K562 (cell line): Measurements from ENCODE around the gene MRPS5. TPM values are rescaled to one million over a fixed set of nuclear protein-coding genes. Genes with fewer than 3 reads are reported as not detected.

Experiments used
- ATAC-seq: fragments of 200-7000 bp; cut with Tn5 transposase; 3 replicates; pipeline ENCODE4 v1.9.1; 2020; ENCODE audit warnings: moderate library complexity
- BruUV-seq: library from RNA; stranded (reverse); fragments of 400-500 nt; replicated peaks from 2 replicates; lab custom pipeline; 2021; lab: Mats Ljungman, UMichigan
- CTCF ChIA-PET: fragments of 300-600 bp; formaldehyde crosslinking; extraction: SDS; loops from one replicate; lab custom pipeline; 2021; ENCODE audit warnings: low intra/inter-chr PET ratio; lab: Yijun Ruan, JAX
- POLR2A ChIA-PET: fragments of 300-600, 350-650 bp; sonication (Branson Sonifier 250); formaldehyde crosslinking; extraction: SDS; loops from one replicate; lab custom pipeline; 2021; ENCODE audit warnings: antibody characterized with exemption, inconsistent platforms; lab: Yijun Ruan, JAX
- DNase-seq, 4 experiments: peaks; one replicate each; pipeline versions ENCODE4 v3.0.0 to v3.0.0-alpha.2; 2011 to 2018; ENCODE audit warnings: low spot score in 3 of 4, mixed read lengths in 3 of 4; ENCODE audit errors: extremely low read depth in 1 of 4
- FAIRE-seq: peaks from 2 replicates; lab custom pipeline; 2011; peaks lifted over from hg19 to GRCh38; lab: Jason Lieb, UNC
- H2AFZ ChIP-seq: 2 replicates; pipeline ENCODE4 v1.6.0; 2011; ENCODE audit warnings: low read depth, low read length, control low read depth, inconsistent platforms
- H3K27ac ChIP-seq: fragments of 200-600 bp; 3 replicates; pipeline ENCODE4 v1.8.0; 2011; ENCODE audit warnings: low read depth, mild to moderate bottlenecking, control low read depth, inconsistent platforms, low read length, moderate library complexity, mixed read lengths; ENCODE audit errors: extremely low read depth
- H3K27me3 ChIP-seq, 2 experiments: fragments of 300-600 bp in 1 of 2; 2 replicates in 1 of 2; 3 replicates in 1 of 2; pipeline versions ENCODE4 v1.6.0 to v1.8.0; 2011; ENCODE audit warnings: inconsistent platforms in 2 of 2, low read length in 2 of 2, mild to moderate bottlenecking in 1 of 2, mixed read lengths in 1 of 2, moderate library complexity in 1 of 2; ENCODE audit not compliant: control insufficient read depth in 2 of 2, insufficient read depth in 2 of 2
- H3K36me3 ChIP-seq: fragments of 300-600 bp; 3 replicates; pipeline ENCODE4 v1.8.0; 2011; ENCODE audit warnings: mild to moderate bottlenecking, low read length, inconsistent platforms; ENCODE audit not compliant: control insufficient read depth, insufficient read depth
- H3K4me1 ChIP-seq, 2 experiments: fragments of 200-600 bp in 1 of 2; replicated peaks in 1 of 2; 2 replicates in 1 of 2; 3 replicates in 1 of 2; pipeline versions ENCODE4 v1.5.1 to v1.8.0; 2011; ENCODE audit warnings: inconsistent platforms in 2 of 2, low read length in 2 of 2, mild to moderate bottlenecking in 1 of 2, mixed read lengths in 1 of 2, moderate library complexity in 1 of 2; ENCODE audit not compliant: control insufficient read depth in 2 of 2, insufficient read depth in 2 of 2
- H3K4me2 ChIP-seq: 2 replicates; pipeline ENCODE4 v1.6.1; 2011; ENCODE audit warnings: low read length, control low read depth, inconsistent platforms, mixed read lengths; ENCODE audit not compliant: insufficient read depth
- H3K4me3 ChIP-seq: fragments of 200-600 bp; sonication (generic), shearing (Covaris generic); 2 replicates; pipeline ENCODE4 v1.5.1; 2016; ENCODE audit warnings: control low read depth, inconsistent platforms
- H3K79me2 ChIP-seq: fragments of 200-600 bp; 3 replicates; pipeline ENCODE4 v1.8.0; 2011; ENCODE audit warnings: low read length, inconsistent platforms; ENCODE audit not compliant: control insufficient read depth, insufficient read depth
- H3K9ac ChIP-seq, 2 experiments: 2 replicates each; pipeline versions ENCODE4 v1.6.0 to v1.6.1; 2011; ENCODE audit warnings: low read depth in 2 of 2, low read length in 2 of 2, control low read depth in 1 of 2, inconsistent platforms in 1 of 2, mild to moderate bottlenecking in 1 of 2, mixed read lengths in 1 of 2; ENCODE audit not compliant: insufficient read depth in 1 of 2
- H3K9me1 ChIP-seq: one replicate; pipeline ENCODE4 v1.6.0; 2011; ENCODE audit warnings: inconsistent platforms, mild to moderate bottlenecking, low read length, moderate library complexity; ENCODE audit not compliant: control insufficient read depth, insufficient read depth
- H3K9me3 ChIP-seq: replicated peaks from 2 replicates; pipeline ENCODE4 v1.5.1; 2011; ENCODE audit warnings: low read depth, low read length, inconsistent platforms; ENCODE audit not compliant: control insufficient read depth, insufficient read depth
- H4K20me1 ChIP-seq: replicated peaks from 2 replicates; pipeline ENCODE4 v1.6.1; 2011; ENCODE audit warnings: low read length, inconsistent platforms, mixed read lengths; ENCODE audit not compliant: control insufficient read depth, insufficient read depth
- CBFA2T2 ChIP-seq: fragments of 450-650 bp; conservative IDR thresholded peaks from 2 replicates; pipeline ENCODE4 v1.6.1; 2017; ENCODE audit warnings: mild to moderate bottlenecking
- CBX3 ChIP-seq, 2 experiments: IDR thresholded peaks; 1 replicate in 1 of 2; 2 replicates in 1 of 2; pipeline ENCODE4 v1.6.1; 2012; ENCODE audit warnings: inconsistent platforms in 2 of 2, low read length in 2 of 2, borderline replicate concordance in 1 of 2, control low read depth in 1 of 2
- CREM ChIP-seq: IDR thresholded peaks from 2 replicates; pipeline ENCODE4 v1.6.1; 2014; ENCODE audit warnings: antibody characterized with exemption, low read depth
- CTCF ChIP-seq, 3 experiments: IDR thresholded peaks in 2 of 3; conservative IDR thresholded peaks in 1 of 3; 2 replicates each; pipeline ENCODE4 v1.5.1; 2011 to 2012; ENCODE audit warnings: low read length in 3 of 3, mild to moderate bottlenecking in 3 of 3, control low read depth in 2 of 3, improper control_type of control experiment in 1 of 3, inconsistent platforms in 1 of 3, low read depth in 1 of 3, mixed read lengths in 1 of 3, moderate library complexity in 1 of 3; ENCODE audit not compliant: insufficient read depth in 2 of 3
- RAD21 ChIP-seq, 2 experiments: fragments of 250-450 bp in 1 of 2; fragments of 450-650 bp in 1 of 2; sonication (Bioruptor Pico) in 1 of 2; formaldehyde crosslinking in 1 of 2; IDR thresholded peaks in 1 of 2; conservative IDR thresholded peaks in 1 of 2; 2 replicates each; pipeline versions ENCODE4 v1.4.0 to v1.8.0; 2020 to 2022; ENCODE audit warnings: mild to moderate bottlenecking in 2 of 2, moderate library complexity in 1 of 2
- SMAD2 ChIP-seq: fragments of 150-350 bp; IDR thresholded peaks from 2 replicates; pipeline ENCODE4 v1.6.1; 2014; ENCODE audit warnings: low read depth, mild to moderate bottlenecking, low read length
- SMC3 ChIP-seq: conservative IDR thresholded peaks from 2 replicates; pipeline ENCODE4 v1.6.1; 2011; ENCODE audit warnings: low read depth, low read length, improper control_type of control experiment; ENCODE audit not compliant: insufficient read depth
- TBP ChIP-seq: optimal IDR thresholded peaks from 2 replicates; pipeline ENCODE3; 2011; ENCODE audit warnings: low read depth, low read length, improper control_type of control experiment
- ZNF57 ChIP-seq: fragments of 450-650 bp; formaldehyde crosslinking; IDR thresholded peaks from 2 replicates; pipeline ENCODE4 v1.4.0; 2020; ENCODE audit warnings: mild to moderate bottlenecking, moderate library complexity
- ZNF79 ChIP-seq: fragments of 250-450 bp; sonication (Bioruptor Pico); IDR thresholded peaks from 2 replicates; pipeline ENCODE4 v1.4.0; 2020; ENCODE audit warnings: low read depth, mild to moderate bottlenecking, moderate library complexity
- WGBS: fragments of 100-300 bp; shearing (Covaris generic); methylation state at CpG from one replicate; pipeline ENCODE4 v1.1.6; 2016; ENCODE audit warnings: low coverage, mixed read lengths; ENCODE audit not compliant: insufficient coverage; ENCODE audit errors: missing lambda C conversion rate; 5-methylcytosine and 5-hydroxymethylcytosine counted together
- in situ Hi-C: fragments of 300-500 bp; cut with MboI; formaldehyde crosslinking; loops from 4 replicates; pipeline ENCODE4 v1.15.0; 2018; ENCODE audit warnings: inconsistent platforms, mixed read lengths
- intact Hi-C: fragments of 100-400 bp; cut with micrococcal nuclease; formaldehyde crosslinking; loops from 2 replicates; pipeline ENCODE4 v1.14.2; 2022
- polyA plus RNA-seq, 8 experiments: library from polyadenylated mRNA; depleted of rRNA in 4 of 8; stranded (reverse) in 5 of 8; unstranded in 3 of 8; fragments of >200 nt; fragmentation: Nextera tagmentation in 2 of 8; fragmentation: Illumina TruSeq in 1 of 8; extraction: Ambion mirVana in 2 of 8; extraction: Trizol in 1 of 8; gene quantifications; 2 replicates each; pipeline versions ENCODE4 v1.2.1 to v1.2.3, GENCODE V29; 2011 to 2014; ENCODE audit warnings: inconsistent platforms in 1 of 8, missing spikeins in 1 of 8
- total RNA-seq, 7 experiments: library from RNA; depleted of rRNA in 6 of 7; stranded (reverse); fragments of >200 nt in 6 of 7; fragmentation: Illumina TruSeq in 2 of 7; extraction: Trizol in 2 of 7; gene quantifications; 2 replicates each; pipeline versions ENCODE4 v1.2.1 to v1.2.3, GENCODE V29; 2011 to 2021; ENCODE audit warnings: low replicate concordance in 1 of 7
- TF ChIP-seq, protein P1 (sequence below), 2 experiments: fragments of 200-800 bp in 1 of 2; sonication (Bioruptor generic) in 1 of 2; sonication (generic) in 1 of 2; formaldehyde crosslinking in 1 of 2; IDR thresholded peaks in 1 of 2; conservative IDR thresholded peaks in 1 of 2; 2 replicates each; pipeline versions ENCODE4 v1.5.0 to v1.6.1; 2016 to 2020; ENCODE audit warnings: missing compliant biosample characterization in 1 of 2, missing genetic modification characterization in 1 of 2, missing genetic modification reagents in 1 of 2
- TF ChIP-seq, protein P2 (sequence below), 2 experiments: fragments of 450-650 bp; IDR thresholded peaks; 2 replicates each; pipeline ENCODE4 v1.6.1; 2018; ENCODE audit warnings: mild to moderate bottlenecking in 2 of 2, low read depth in 1 of 2; ENCODE audit not compliant: partially characterized antibody in 2 of 2

The MRPS5 gene
- total and polyA plus RNA-seq, 9 of the 15 experiments (the other 6 are each of a cell fraction or from before 2014, with no cell fraction given), result 85.0 to 162 (median 118) TPM

- peak; percentile 70 to 75 (median 75) for TF ChIP-seq CTCF (IDR thresholded peaks at IDR 0.05 in 2 of 3, conservative IDR thresholded peaks at IDR 0.05 in 1 of 3; ENCODE audit: insufficient read depth in 2 of 3, low read depth in 1 of 3, low read length in 3 of 3)
- TF ChIP-seq CREM, result 0 out of 2 replicates have a peak, but pooled peaks have one; percentile 24
- TF ChIP-seq RAD21 (CRISPR knock-in tag; conservative IDR thresholded peaks at IDR 0.05 in 1 of 2, IDR thresholded peaks at IDR 0.05 in 1 of 2), result peak in 1 of 2 experiments; percentile 55; a peak in 2 of 4 replicates
- no peak for TF ChIP-seq TBP
- 0 out of 2 replicates have a peak, but pooled peaks have one; percentile 25 for TF ChIP-seq SMC3
- peak in 1 of 2 experiments; percentile 45; a peak in 1 of 3 replicates for TF ChIP-seq CBX3 (IDR thresholded peaks at IDR 0.05; ENCODE audit: borderline replicate concordance in 1 of 2, low read length in 2 of 2)
- no peak for TF ChIP-seq ZNF57 (CRISPR knock-in tag)
- TF ChIP-seq, all 486 proteins: peak for 8
These were observed 6.2 kb downstream of the MRPS5 start (continued) for GRCh38 chr2:95115418-95115817.

DNA sequence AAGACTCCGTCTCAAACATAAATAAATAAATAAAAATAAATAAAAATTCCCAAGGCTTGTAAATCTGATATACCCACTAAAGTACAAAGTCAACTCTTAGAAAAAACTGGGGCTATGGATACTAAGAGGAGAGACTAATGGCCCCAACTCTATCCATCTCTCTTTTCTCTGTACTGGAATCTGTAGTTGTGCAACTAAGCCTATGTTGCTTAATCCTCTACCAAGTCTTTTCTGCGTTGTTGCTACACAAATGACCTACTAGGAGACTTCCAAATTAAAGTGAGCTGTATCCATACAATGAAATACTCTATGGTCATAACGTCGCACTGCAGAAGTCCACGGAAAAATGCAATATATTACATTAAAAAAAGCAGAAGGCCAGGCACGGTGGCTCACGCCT, 8.1 kb downstream of the MRPS5 start:
- FAIRE-seq (no peak), ATAC-seq (no peak), DNase-seq (no peak)
- Histone ChIP-seq H3K9me3 (no peaks in the 10 kb centered on the region), H3K9me1 (no peaks in the 10 kb centered on the region), H2AFZ (no peak overlapping the region), H3K27ac (no peak overlapping the region), H3K79me2 (peaks cover 27% of the 10 kb centered on the region), H3K4me3 (no peak overlapping the region), H3K27me3 (no peaks in the 10 kb centered on the region), H3K9ac (no peak overlapping the region), H3K4me1 (no peaks in the 10 kb centered on the region; a peak in 2 of 5 replicates), H3K36me3 (peaks cover 89% of the 10 kb centered on the region), H3K4me2 (no peak overlapping the region), H4K20me1 (0 out of 2 replicates have a peak, but pooled peaks cover 3% of the 10 kb centered on the region)
- in situ Hi-C loops (no loop called here), intact Hi-C loops (no loop called here)
- 94% methylated on average over 7 of the region's 7 CpGs for WGBS
- no TSS peak for BruUV-seq
- ChIA-PET POLR2A (interaction anchor here (0.6 kb wide), 1 partner anchor 165 kb away, joined by 3 read pairs; no protein-coding TSS in a partner anchor), CTCF (interaction anchor here (0.6 kb wide), 1 partner anchor 144 kb away, joined by 3 read pairs; no protein-coding TSS in a partner anchor)
- TF ChIP-seq, protein P1, sequence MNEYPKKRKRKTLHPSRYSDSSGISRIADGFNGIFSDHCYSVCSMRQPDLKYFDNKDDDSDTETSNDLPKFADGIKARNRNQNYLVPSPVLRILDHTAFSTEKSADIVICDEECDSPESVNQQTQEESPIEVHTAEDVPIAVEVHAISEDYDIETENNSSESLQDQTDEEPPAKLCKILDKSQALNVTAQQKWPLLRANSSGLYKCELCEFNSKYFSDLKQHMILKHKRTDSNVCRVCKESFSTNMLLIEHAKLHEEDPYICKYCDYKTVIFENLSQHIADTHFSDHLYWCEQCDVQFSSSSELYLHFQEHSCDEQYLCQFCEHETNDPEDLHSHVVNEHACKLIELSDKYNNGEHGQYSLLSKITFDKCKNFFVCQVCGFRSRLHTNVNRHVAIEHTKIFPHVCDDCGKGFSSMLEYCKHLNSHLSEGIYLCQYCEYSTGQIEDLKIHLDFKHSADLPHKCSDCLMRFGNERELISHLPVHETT (CRISPR knock-in tag; conservative IDR thresholded peaks at IDR 0.05 in 1 of 2, IDR thresholded peaks at IDR 0.05 in 1 of 2), result no peak
- TF ChIP-seq, protein P2, sequence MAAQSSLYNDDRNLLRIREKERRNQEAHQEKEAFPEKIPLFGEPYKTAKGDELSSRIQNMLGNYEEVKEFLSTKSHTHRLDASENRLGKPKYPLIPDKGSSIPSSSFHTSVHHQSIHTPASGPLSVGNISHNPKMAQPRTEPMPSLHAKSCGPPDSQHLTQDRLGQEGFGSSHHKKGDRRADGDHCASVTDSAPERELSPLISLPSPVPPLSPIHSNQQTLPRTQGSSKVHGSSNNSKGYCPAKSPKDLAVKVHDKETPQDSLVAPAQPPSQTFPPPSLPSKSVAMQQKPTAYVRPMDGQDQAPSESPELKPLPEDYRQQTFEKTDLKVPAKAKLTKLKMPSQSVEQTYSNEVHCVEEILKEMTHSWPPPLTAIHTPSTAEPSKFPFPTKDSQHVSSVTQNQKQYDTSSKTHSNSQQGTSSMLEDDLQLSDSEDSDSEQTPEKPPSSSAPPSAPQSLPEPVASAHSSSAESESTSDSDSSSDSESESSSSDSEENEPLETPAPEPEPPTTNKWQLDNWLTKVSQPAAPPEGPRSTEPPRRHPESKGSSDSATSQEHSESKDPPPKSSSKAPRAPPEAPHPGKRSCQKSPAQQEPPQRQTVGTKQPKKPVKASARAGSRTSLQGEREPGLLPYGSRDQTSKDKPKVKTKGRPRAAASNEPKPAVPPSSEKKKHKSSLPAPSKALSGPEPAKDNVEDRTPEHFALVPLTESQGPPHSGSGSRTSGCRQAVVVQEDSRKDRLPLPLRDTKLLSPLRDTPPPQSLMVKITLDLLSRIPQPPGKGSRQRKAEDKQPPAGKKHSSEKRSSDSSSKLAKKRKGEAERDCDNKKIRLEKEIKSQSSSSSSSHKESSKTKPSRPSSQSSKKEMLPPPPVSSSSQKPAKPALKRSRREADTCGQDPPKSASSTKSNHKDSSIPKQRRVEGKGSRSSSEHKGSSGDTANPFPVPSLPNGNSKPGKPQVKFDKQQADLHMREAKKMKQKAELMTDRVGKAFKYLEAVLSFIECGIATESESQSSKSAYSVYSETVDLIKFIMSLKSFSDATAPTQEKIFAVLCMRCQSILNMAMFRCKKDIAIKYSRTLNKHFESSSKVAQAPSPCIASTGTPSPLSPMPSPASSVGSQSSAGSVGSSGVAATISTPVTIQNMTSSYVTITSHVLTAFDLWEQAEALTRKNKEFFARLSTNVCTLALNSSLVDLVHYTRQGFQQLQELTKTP (IDR thresholded peaks at IDR 0.05; ENCODE audit: low read depth in 1 of 2, partially characterized antibody in 2 of 2), result no peak
- TF ChIP-seq SMAD2 (no peak), CBFA2T2 (no peak), ZNF79 (CRISPR knock-in tag) (no peak)
